CD4-positive, alpha-beta T cell treated with Interleukin-17A for 4 hours (primary cell): Measurements from ENCODE around the gene TOP2A.
"Not testable (repeated sequence)": the region's sequence is repeated elsewhere in the genome, so short reads cannot be mapped to it uniquely, and the experiment has no call there.

Experiments
- DNase-seq: peaks from one replicate; pipeline ENCODE4 v3.0.0-alpha.2; 2020; ENCODE audit warnings: mixed read lengths

Gene TOP2A

DNA sequence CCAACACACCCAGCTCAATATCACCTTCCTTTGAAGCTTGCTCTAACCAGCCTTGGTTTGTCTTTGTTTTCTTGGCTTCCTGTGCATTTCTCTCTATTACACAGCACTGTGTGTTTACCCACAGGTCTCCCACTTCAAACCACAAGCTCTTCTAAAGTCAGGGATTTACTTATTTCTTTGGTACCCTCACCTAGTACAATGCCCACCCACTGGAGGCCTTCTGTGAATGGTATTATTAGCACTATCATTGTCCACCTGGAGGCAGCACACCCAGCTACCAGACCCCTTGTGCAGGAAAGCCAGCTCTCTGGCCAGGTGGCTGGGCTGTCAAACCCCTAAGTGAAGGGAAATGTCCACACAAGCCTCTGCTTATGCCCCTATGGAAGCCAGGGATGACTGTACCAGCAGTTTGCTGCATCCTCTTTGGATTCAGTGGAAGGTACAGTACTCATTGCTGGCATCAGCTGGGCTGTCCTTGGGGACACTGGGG is 9.4 kb upstream of the TOP2A start:
- DNase-seq = peak; percentile 29

DNA sequence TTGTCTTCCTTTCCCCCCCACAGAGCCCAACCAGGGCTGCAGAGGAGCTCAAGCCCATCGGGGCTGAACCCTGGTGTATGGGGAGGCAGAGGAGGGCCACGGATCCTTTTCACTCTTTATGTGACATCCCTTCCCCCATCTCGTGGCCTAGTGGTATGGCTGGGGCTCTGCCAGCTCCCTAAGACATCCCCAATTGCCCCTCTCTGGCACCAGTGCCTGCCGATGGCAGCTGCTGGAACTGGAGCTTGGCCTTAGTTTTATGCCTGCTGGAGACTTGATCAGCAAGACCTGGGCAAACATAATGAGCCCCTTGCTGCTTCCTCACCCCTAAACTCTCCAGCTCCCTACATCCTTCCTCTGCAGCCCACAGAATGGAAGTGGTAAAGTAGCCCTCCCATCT is 8.0 kb upstream of the TOP2A start:
- DNase-seq = no peak

DNA sequence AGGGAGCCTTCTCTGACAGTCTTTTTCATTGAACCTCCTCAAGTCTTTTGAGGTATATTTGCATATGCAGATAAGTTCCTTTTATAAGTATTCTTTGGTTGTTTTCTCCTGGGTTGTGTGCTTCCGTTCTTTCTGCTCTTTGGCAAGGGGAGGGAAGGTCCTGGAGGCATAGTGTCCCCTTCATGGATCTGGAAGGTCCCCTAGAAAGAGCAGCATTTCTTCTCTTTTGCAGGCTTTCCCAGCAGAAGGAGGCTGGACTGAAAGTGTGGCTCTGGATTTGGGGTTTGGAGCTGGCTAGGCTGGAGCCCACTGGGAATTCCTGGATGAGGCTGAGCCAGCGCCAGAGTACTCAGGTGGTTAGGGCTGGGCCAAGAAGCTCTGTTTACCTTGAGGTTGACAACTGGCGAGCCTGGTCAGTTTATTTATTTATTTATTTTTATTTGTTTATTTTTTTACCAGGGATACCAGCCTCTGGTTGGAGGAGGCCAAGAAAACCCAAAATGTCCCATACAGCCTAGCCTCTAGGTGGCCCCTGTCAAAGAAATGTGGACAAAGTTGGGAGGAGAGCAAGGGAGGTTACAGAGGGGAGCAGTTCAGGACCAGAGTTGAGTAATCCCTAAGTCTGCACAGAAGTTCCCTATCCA is 5.4 kb upstream of the TOP2A start:
- no peak for DNase-seq

DNA sequence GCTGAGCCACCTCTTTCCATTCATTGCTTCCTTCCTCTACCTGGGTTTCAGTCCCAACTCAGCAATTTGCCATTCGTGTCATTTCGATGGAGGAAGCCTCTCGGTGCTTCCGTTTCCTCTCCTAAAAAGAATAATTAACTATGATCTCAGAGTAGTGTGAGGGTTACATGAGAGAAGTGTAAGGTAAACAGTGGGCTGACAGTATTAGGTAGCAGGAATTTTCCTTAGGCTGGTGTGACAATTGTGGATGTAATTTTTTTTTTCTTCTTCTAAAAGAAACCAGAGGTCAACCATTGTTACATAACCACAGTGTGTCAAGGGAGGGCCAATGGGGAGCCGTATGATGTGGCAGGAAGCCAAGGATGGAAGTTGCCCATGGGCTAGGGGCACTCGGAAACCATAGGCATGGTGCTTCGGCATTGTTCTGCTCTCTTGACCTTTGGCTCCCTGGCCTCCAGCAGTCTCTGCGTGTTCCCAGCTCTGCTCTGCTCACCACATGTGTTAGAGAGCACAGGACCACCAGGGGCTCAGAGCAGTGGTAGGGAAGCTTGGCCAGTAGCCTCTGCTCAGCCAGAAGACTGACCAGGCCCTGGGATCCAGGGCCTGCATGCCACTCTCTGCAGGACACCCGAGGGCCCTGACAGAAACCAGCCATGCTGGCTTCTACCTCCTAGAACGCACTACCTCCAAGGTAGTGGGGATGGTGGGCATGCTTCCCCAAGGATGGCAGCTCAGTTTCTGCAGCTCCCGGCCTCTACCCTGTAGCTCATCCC is 2.0 kb upstream of the TOP2A start:
- DNase-seq = peak; percentile 24

DNA sequence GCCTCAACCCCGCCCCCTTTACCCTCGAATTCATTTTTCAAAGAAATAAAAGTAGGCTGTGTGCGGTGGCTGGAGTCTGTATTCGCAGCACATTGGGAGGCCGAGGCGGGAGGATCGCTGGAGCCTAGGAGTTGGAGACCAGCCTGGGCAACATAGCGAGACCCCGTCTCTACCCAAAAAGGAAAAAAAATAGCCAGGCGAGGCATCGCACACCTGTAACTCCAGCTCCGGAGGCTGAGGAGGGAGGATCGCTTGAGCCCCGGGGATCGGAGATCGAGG is 671 bp upstream of the TOP2A start:
- no peak for DNase-seq

DNA sequence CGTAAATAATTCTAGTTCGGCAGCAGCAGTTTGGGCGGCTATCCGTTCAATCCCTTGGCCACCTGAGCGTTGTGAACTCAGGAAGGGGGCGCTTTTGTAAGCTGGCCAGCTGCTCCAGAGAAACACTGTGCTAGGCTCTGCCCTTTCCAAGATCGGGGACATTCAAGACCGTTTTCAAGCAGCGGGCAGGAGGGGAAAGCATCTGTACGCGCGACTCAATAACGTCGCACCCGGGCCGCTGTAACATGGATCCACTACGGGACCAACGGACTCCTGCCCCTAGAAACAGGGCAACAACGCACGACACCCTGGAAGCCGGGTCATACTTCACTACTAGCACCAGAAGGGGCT is 463 bp downstream of the TOP2A start:
- peak; percentile 32 for DNase-seq

DNA sequence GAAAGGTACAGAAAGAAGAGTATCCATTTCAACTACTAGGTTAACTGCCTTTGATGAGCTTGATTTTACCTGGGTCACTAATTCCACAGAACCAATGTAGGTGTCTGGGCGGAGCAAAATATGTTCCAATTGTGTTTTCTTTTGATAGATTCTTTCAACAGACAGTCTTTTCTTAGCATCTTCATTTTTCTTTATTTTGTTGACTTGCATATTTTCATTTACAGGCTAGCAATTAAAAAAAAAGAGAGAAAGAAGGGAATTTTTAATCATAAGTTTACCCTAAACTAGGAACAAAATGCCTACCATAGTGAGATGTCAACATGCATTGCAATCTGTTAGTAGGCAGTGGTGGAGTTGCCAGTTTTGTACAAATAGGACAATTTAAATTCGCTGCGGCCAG is 1.0 kb downstream of the TOP2A start:
- no peak for DNase-seq

DNA sequence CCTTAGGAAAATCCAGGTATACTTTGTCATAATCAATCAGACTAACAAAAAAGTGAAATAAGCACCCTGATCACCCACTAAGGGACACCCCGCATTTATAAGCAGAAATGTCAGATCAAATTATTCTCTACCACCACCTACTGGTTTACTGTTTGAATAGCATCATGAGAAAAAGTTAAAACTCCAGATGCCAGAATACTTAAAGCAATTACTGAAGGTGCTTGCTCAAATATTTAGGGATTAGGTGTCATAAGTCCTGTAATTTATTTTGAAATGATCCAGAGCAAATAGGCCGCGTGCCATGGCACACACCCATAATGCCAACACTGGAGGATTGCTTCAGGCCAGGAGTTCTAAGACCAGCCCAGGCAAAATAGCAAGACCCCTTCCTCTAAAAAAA is 2.3 kb downstream of the TOP2A start:
- no peak for DNase-seq

DNA sequence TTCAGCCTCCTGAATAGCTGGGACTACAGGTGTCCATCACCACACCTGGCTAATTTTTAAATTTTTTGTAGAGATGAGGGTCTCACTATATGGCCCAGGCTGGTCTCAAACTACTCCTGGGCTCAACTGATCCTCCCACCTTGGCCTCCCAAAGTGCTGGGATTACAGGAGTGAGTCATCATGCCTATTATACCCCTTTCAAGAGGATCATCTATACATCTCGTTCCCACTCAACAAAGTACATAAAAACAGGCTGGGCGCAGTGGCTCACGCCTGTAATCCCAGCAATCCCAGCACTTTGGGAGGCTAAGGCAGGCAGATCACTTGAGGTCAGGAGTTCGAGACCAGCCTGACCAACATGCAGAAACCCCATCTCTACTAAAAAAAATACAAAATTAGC is 3.4 kb downstream of the TOP2A start:
- DNase-seq = not testable (repeated sequence)

DNA sequence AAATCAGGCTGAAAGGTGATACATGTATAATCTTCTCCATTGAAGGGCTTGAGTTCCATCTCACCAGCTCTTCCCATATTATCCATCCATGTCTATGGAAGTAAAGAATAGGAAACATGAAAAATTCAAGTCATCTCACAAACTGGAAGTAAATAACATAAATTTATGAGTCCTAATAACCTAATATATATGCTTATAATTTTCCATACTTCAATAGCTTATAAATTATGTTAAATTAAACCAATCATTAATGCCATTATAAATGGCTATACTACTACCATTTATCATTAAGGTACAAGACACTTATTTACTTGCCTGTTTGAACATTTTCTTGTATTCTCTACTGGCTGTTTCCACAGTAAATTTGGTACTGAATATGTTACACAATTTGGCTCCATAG is 4.8 kb downstream of the TOP2A start:
- DNase-seq = no peak

DNA sequence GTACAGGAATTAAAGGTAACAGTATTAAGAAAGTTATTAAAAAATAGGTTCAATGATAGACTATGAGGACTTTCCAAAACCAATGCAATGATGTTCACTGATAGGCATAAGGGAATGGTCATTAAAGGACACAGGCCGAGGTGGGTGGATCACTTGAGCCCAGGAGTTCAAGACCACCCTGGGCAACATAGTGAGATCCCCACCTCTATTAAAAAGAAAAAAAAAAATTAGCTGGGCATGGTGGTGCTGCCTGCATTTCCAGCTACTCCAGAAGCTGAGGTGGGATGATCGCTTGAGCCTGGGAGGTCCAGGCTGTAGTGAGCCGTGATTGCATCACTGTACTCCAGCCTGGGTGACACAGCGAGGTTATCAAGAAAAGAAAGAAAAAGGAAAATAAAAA is 5.9 kb downstream of the TOP2A start:
- DNase-seq = no peak

DNA sequence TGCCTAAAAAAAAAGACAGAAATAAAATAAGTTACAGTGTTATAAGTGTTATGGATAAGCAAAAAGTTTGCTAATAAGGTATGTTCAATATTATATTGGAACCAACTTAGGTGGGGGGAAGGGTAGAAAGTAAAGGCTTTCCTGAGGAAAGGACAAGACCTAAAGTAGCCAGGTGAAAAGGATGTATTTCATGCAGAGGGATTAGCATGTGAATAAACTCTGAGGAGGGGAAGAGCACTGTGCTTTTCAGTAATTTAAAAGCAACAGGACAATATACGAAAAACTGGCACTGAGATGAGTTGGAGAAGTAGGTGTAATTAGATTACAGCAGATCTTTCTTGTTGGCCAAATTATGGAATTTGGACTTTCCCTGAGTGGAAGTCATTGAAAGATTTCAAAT is 7.6 kb downstream of the TOP2A start:
- DNase-seq = no peak

DNA sequence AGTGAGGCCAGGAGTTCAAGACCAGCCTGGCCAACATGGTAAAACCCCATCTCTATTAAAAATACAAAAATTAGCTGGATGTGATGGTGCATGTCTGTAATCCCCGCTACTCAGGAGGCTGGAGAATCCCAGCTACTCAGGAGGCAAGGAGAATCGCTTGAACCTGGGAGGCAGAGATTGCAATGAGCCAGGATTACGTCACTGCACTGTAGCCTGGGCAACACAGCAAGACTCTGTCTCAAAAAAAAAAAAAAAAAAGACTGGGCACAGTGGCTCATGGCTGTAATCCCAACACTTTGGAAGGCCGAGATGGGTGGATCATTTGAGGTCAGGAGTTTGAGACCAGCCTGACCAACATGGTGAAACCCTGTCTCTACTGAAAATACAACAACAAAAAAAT is 8.2 kb downstream of the TOP2A start:
- DNase-seq = not testable (repeated sequence)

DNA sequence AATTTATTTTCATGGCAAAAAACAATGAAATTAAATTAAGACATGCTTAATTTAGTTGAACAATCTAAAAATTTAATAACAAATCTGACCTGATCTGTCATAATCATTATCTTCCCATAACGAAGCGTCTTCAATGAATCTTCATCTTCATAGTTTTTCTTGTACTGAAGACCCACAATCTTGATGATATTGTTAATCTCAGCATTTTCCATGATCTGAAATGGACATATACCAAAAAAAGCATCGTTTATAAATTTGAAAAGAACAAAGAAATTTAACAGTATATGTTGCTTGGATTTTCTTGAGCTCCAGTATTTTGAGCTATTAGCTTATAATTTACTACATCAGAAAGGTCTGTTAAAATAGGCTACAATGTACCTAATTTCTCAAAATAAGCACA is 10.2 kb downstream of the TOP2A start:
- DNase-seq = no peak

DNA sequence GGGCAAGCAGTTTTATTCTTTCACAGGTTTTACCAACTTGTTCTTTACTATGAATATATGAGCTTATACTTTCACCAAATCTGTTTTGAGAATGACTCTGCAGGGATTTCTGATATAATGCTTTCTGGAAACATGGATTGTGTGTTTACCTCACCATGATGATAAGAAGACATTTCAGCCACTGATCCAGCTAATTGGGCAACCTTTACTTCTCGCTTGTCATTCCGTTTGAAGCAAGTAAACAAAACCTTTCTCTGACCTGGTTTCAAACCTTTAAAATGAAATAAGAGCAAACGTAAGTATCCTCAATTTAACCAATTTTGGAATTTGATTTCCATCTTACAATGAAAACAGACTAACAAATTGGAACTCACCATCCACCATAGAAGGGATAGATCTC is 13.7 kb downstream of the TOP2A start:
- no peak for DNase-seq

DNA sequence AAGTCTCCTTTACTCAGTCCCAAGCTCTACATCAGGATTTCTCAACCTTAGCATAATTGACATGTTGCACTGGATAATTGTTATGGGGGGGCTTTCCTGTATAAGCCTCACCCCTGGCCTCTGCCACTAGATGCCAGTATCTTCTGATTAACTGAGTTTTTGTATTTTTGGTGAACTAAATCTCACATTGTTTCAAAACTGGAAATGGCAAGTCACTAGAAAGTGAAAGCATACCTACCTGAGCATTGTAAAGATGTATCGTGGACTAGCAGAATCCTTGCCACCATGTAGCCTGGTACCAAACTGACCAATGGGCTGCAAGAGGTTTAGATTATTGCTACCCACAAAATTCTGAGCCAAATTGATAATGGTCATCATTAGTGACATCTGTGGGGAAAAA is 15.0 kb downstream of the TOP2A start:
- no peak for DNase-seq

DNA sequence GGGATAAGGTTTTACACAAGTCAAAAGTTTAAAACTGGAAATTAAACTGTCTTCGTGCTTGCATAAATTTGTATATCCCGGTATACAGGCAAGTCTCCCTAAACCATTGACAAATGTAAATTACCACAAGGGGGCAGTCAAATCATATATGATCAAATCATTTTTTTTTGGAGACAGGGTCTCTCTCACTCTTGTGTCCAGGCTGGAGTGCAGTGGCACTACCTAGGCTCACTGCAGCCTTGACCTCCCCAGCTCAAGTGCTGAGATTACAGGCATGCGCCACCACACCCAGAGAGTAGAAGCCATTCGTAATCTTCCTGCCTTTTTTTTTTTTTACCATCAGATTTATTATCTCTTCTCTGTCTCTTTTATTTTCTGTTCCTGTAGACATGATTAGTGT is 18.5 kb downstream of the TOP2A start:
- peak; percentile 8 for DNase-seq

DNA sequence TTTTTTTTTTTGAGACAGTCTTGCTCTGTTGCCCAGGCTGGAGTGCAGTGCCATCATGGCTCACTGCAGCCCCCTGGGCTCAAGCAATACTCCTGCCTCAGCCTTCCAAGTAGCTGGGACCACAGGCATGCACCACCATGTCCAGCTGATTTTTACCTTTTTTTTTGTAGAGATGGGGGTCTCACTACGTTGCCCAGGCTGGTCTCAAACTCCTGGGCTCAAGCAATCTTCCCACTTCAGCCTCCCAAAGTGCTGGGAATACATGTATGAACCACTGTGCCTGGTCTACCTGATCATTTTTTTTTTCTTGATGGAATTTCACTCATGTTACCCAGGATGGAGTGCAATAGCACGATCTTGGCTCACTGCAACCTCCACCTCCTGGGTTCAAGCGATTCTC is 31.1 kb downstream of the TOP2A start:
- not testable (repeated sequence) for DNase-seq

DNA sequence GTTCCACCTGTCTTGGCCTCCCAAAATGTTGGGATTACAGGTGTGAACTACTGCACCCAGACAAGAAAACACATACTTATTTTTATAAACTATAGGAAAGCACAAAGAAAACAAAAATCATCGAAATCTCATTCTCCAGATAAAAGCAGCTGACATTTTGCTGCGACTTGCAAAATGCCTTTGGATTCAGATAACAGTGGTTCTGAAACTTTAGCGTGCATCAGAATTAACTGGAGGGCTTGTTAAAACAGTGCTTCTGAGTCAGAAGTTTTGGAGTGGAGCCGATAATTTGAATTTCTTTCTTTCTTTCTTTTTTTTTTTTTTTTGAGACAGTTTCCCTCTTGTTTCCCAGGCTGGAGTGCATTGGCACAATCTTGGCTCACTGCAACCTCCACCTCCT is 35.4 kb downstream of the TOP2A start:
- no peak for DNase-seq

DNA sequence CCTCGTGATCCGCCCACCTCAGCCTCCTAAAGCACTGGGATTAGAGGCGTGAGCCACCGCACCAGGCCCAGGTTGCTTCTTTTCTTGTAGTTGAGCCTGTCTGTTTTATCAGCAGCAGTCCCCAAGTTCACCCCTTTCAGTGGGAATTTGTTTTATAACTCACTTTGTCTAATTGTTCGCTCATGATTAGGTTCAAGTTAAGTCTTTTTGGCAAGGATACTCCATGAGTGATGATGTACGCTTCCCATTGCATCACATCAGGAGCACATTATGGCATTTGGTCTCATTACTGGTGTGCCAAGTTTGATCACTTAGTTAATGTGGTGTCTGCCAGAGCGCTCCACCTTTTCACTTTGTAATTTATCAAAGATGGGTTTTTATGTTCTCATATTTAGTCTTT is 38.7 kb downstream of the TOP2A start:
- DNase-seq = no peak

DNA sequence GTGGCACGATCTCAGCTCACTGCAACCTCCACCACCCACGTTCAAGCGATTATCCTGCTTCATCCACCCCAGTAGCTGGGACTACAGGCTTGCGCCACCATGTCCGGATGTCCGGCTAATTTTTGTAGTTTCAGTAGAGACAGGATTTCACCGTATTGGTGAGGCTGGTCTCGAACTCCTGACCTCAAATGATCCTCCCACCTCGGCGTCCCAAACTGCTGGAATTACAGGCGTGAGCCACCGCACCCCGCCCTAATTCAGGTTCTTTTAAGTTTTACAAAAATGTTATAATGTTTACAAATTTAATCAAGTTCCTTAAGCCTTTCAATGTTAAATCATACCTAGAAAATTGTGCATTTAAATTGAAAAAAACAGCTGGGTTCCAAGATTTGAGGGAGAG is 39.9 kb downstream of the TOP2A start:
- no peak for DNase-seq

DNA sequence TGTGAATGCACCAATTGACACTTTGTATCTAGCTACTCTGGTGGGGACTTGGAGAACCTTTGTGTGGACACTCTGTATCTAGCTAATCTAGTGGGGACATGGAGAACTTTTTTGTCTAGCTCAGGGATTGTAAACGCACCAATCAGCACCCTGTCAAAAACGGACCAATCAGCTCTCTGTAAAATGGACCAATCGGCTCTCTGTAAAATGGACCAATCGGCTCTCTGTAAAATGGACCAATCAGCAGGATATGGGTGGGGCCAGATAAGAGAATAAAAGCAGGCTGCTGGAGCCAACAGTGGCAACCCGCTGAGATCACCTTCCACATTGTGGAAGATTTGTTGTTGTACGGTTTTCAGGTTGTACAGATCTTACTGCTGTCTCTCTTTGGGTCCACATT is 41.2 kb downstream of the TOP2A start:
- not testable (repeated sequence) for DNase-seq

DNA sequence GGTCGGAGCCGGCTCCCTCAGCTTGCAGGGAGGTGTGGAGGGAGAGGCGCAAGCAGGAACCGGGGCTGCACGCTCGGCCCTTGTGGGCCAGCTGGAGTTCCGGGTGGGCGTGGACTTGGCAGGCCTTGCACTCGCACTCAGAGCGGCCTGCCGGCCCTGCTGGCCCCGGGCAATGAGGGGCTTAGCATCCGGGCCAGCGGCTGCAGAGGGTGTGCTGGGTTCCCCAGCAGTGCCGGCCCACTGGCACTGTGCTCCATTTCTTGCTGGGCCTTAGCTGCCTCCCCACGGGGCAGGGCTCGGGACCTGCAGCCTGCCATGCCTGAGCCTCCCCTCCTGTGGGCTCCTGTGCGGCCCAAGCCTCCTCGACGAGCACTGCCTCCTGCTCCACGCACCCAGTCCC is 41.9 kb downstream of the TOP2A start:
- DNase-seq = not testable (repeated sequence)

DNA sequence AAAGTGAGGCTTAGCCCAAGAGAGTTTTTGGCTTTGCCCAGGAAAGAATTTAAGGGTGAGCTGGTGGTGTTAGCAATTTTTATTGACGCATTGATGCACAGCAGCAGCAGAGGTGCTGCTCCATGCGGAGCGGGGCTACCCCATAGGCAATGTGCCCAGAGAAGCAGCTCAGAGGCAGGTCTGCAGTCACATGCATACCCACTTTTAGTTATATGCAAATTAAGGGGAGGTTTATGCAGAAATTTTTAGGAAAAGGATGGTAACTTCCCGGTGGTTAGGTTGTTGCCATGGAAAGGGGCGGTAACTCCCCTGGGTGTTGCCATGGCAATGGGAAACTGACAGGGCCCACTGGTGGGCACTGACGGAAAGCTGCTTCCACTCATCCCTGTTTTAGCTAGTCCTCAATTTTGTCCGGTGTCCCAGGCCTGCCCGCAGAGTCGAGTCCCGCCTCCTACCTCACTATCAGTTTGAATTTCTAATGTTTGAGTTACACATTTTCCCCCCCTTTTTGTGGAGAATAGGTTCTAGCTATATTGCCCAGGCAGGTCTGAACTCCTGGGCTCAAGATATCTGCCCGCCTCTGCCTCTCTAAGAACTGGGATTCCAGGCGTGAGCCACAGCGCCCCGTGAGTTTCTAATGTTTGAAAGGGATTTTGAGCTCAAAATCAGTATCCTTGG is 42.7 kb downstream of the TOP2A start:
- DNase-seq = no peak

DNA sequence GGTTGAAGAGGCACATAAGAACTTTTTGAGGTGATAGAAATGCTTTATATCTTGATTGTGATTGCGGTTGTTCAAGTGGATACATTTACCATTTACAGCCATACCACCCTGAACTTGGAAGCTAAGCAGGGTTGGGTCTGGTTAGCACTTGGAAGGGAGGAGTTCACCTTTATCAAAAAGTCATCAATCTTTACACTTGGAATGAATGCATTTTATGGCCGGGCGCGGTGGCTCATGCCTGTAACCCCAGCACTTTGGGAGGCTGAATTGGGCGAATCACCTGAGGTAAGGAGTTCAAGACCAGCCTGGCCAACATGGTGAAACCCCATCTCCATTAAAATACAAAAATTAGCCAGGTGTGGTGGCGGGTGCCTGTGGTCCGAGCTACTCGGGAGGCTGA is 43.7 kb downstream of the TOP2A start:
- no peak for DNase-seq
